Astrocyte (in vitro differentiated cells and primary cell): ENCODE results near the gene RPL35A. TPM values are rescaled to one million over a fixed set of nuclear protein-coding genes. Genes with fewer than 3 reads are reported as not detected.

Experiments used
- DNase-seq: peaks from one replicate; pipeline ENCODE4 v3.0.0-alpha.2; 2010; ENCODE audit warnings: low read depth
- FAIRE-seq: peaks from 2 replicates; lab custom pipeline; 2011; peaks lifted over from hg19 to GRCh38; lab: Jason Lieb, UNC
- H2AFZ ChIP-seq: 2 replicates; pipeline ENCODE4 v1.6.0; 2012; ENCODE audit warnings: low read depth, low read length, inconsistent platforms
- H3K27ac ChIP-seq: 2 replicates; pipeline ENCODE4 v1.5.1; 2011; ENCODE audit warnings: low read depth, low read length, inconsistent platforms
- H3K27me3 ChIP-seq: 2 replicates; pipeline ENCODE4 v1.6.0; 2011; ENCODE audit warnings: low read length, inconsistent platforms; ENCODE audit not compliant: insufficient read depth
- H3K36me3 ChIP-seq: 2 replicates; pipeline ENCODE4 v1.5.1; 2011; ENCODE audit warnings: low read length, inconsistent platforms; ENCODE audit not compliant: insufficient read depth
- H3K4me1 ChIP-seq: 2 replicates; pipeline ENCODE4 v1.5.1; 2011; ENCODE audit warnings: low read length, inconsistent platforms; ENCODE audit not compliant: insufficient read depth
- H3K4me2 ChIP-seq: 2 replicates; pipeline ENCODE4 v1.6.0; 2012; ENCODE audit warnings: low read length, inconsistent platforms
- H3K4me3 ChIP-seq: 2 replicates; pipeline ENCODE4 v1.5.1; 2011; ENCODE audit warnings: low read depth, mild to moderate bottlenecking, low read length, inconsistent platforms; ENCODE audit not compliant: insufficient read depth
- H3K79me2 ChIP-seq: 2 replicates; pipeline ENCODE4 v1.6.0; 2012; ENCODE audit warnings: mild to moderate bottlenecking, low read length, inconsistent platforms; ENCODE audit not compliant: insufficient read depth
- H3K9ac ChIP-seq: 2 replicates; pipeline ENCODE4 v1.6.0; 2012; ENCODE audit warnings: mild to moderate bottlenecking, low read length, inconsistent platforms
- H3K9me3 ChIP-seq: 2 replicates; pipeline ENCODE4 v1.5.1; 2012; ENCODE audit warnings: low read depth, mild to moderate bottlenecking, low read length, inconsistent platforms; ENCODE audit not compliant: insufficient read depth
- H4K20me1 ChIP-seq: 2 replicates; pipeline ENCODE4 v1.6.0; 2012; ENCODE audit warnings: low read length, inconsistent platforms; ENCODE audit not compliant: insufficient read depth
- H3K27ac Mint-ChIP-seq: one replicate; pipeline ENCODE4 v1.8.0; 2021; ENCODE audit warnings: mild to moderate bottlenecking, mixed read lengths; ENCODE audit not compliant: unreplicated experiment
- H3K27me3 Mint-ChIP-seq: one replicate; pipeline ENCODE4 v1.8.0; 2021; ENCODE audit warnings: low read depth, mixed read lengths; ENCODE audit not compliant: unreplicated experiment
- H3K36me3 Mint-ChIP-seq: one replicate; pipeline ENCODE4 v1.8.0; 2021; ENCODE audit warnings: low read depth, mixed read lengths; ENCODE audit not compliant: unreplicated experiment
- H3K4me1 Mint-ChIP-seq: one replicate; pipeline ENCODE4 v1.8.0; 2021; ENCODE audit warnings: low read depth, mixed read lengths; ENCODE audit not compliant: unreplicated experiment
- H3K4me3 Mint-ChIP-seq: one replicate; pipeline ENCODE4 v1.8.0; 2021; ENCODE audit warnings: mild to moderate bottlenecking, moderate library complexity, mixed read lengths; ENCODE audit not compliant: unreplicated experiment
- H3K9me3 Mint-ChIP-seq: one replicate; pipeline ENCODE4 v1.8.0; 2021; ENCODE audit warnings: mild to moderate bottlenecking, mixed read lengths; ENCODE audit not compliant: unreplicated experiment
- EZH2 ChIP-seq: IDR thresholded peaks from 2 replicates; pipeline ENCODE4 v1.6.1; 2012; ENCODE audit warnings: mild to moderate bottlenecking, low read length, inconsistent platforms; ENCODE audit not compliant: insufficient read depth
- total RNA-seq: library from RNA; stranded (reverse); gene quantifications from 2 replicates; pipeline ENCODE4 v1.2.1, GENCODE V29; 2021
- TF ChIP-seq, protein P1 (sequence below): IDR thresholded peaks from 2 replicates; pipeline ENCODE4 v1.5.1; 2011; ENCODE audit warnings: low read depth, mild to moderate bottlenecking, inconsistent platforms, low read length, moderate library complexity; ENCODE audit not compliant: insufficient read depth

The RPL35A gene
- total RNA-seq, 1 donor from 2014 or later, result 1,031 TPM

DNA sequence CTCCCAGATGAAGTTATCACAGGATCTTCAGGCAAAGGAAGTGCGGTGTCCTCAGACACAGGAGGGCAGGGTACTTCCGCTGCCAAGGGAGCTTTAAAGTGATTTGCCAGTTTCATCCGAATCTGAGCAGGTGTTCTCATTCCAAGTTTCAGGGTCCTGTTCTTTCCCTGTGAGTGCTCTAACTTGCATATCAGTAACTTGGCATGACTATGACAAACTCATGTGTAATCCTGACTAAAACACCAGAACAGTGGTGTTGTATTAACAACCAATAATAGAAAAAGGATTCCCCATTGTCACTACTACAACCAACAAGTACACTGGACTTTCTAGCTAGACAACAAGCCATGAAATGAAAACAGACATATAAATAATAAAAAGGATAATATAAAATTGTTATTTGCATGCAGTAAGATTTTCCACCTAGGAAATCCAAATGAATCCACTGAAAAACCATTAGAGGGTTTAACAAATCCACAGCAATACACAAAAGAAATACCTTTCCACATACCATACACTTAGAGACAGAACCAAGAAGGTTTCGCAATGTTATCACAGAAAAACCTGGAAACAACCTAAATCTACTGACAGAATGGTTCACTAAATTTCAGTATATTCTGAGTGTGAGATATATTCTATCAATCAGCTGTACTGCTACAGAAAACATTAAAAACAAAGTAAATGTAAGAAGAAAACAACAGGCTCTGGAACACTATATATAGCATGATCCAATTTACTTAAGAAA lies 40.9 kb upstream of the RPL35A start:
- H3K4me2 ChIP-seq, result no peak overlapping the region
- H3K27me3 ChIP-seq, result no peaks in the 10 kb centered on the region
- H3K36me3 ChIP-seq, result no peaks in the 10 kb centered on the region
- H3K9me3 ChIP-seq, result no peaks in the 10 kb centered on the region
- no peak overlapping the region for H3K4me3 ChIP-seq
- FAIRE-seq (no peak), DNase-seq (no peak)
- no peaks in the 10 kb centered on the region for H3K9me3 Mint-ChIP-seq
- H3K27ac ChIP-seq, result no peak overlapping the region
- H3K27ac Mint-ChIP-seq, result no peak overlapping the region
- no peaks in the 10 kb centered on the region for H3K79me2 ChIP-seq
- no peaks in the 10 kb centered on the region for H3K36me3 Mint-ChIP-seq
- no peak for TF ChIP-seq EZH2
- H2AFZ ChIP-seq, result no peak overlapping the region
- no peak overlapping the region for H3K9ac ChIP-seq
- no peak overlapping the region for H3K4me3 Mint-ChIP-seq
- peaks cover 7% of the 10 kb centered on the region for H4K20me1 ChIP-seq
- H3K4me1 Mint-ChIP-seq, result peaks cover 7% of the 10 kb centered on the region
- peaks cover 16% of the 10 kb centered on the region for H3K4me1 ChIP-seq
- H3K27me3 Mint-ChIP-seq, result no peaks in the 10 kb centered on the region

DNA sequence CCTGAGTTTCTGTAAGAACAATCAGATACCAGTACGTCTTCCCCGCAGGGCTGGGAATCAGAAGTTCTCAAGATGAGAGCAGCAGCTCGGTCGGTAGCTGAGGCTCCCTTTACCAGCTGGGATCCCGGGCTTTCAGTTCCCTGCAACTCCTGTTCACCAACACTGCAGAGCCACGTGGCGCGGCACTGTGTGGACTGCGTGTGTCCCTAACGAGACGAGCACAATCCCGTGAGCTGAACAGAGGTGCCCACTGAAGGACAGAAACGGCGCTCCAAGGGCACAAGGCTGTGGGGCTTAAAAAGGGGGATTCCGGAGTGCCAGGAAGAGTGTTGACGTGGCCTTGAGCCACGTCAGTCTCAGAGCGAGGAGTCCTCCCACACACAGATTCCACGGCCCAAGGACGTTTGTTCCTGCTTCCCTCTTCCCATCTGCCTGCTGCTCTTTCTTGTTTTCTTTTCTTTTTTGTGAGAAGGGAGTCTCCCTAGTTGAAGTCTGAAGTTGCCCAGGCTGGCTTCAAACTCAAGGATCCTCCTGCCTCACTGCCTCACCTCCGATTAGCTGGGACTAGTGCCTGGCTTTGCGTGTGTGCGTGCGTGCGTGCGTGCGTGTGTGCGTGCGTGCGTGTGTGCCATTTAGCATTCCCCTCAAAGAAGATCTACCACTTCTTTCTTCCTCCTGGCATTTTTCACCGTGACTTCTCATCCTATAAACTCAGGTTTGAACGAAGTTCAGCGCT lies 37.1 kb upstream of the RPL35A start:
- peaks cover 3% of the 10 kb centered on the region for H3K36me3 Mint-ChIP-seq

More for the DNA sequence above, 37.1 kb upstream of the RPL35A start:
- H3K4me1 ChIP-seq, result no peaks in the 10 kb centered on the region
- H3K9ac ChIP-seq, result peak overlapping the region; percentile 63
- no peaks in the 10 kb centered on the region for H3K79me2 ChIP-seq
- no peaks in the 10 kb centered on the region for H3K9me3 ChIP-seq
- no peak for FAIRE-seq
- H3K4me2 ChIP-seq, result peak overlapping the region; percentile 44
- H3K4me3 ChIP-seq, result peak overlapping the region; percentile 46
- H4K20me1 ChIP-seq, result no peaks in the 10 kb centered on the region
- DNase-seq, result no peak
- no peak overlapping the region for H3K27ac Mint-ChIP-seq
- peaks cover 4% of the 10 kb centered on the region for H3K9me3 Mint-ChIP-seq
- H3K27ac ChIP-seq, result no peak overlapping the region
- no peaks in the 10 kb centered on the region for H3K4me1 Mint-ChIP-seq
- H2AFZ ChIP-seq, result peak overlapping the region; percentile 32
- H3K27me3 ChIP-seq, result no peaks in the 10 kb centered on the region
- no peaks in the 10 kb centered on the region for H3K36me3 ChIP-seq
- H3K27me3 Mint-ChIP-seq, result no peaks in the 10 kb centered on the region
- H3K4me3 Mint-ChIP-seq, result no peak overlapping the region
- no peak for TF ChIP-seq EZH2
- TF ChIP-seq, protein P1, sequence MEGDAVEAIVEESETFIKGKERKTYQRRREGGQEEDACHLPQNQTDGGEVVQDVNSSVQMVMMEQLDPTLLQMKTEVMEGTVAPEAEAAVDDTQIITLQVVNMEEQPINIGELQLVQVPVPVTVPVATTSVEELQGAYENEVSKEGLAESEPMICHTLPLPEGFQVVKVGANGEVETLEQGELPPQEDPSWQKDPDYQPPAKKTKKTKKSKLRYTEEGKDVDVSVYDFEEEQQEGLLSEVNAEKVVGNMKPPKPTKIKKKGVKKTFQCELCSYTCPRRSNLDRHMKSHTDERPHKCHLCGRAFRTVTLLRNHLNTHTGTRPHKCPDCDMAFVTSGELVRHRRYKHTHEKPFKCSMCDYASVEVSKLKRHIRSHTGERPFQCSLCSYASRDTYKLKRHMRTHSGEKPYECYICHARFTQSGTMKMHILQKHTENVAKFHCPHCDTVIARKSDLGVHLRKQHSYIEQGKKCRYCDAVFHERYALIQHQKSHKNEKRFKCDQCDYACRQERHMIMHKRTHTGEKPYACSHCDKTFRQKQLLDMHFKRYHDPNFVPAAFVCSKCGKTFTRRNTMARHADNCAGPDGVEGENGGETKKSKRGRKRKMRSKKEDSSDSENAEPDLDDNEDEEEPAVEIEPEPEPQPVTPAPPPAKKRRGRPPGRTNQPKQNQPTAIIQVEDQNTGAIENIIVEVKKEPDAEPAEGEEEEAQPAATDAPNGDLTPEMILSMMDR, result no peak
